ENCODE results near the gene CASP7. TPM values are rescaled to one million over a fixed set of nuclear protein-coding genes. Genes with fewer than 3 reads are reported as not detected.
"Not testable (repeated sequence)": the region's sequence is repeated elsewhere in the genome, so short reads cannot be mapped to it uniquely, and the experiment has no call there.

Gene CASP7
- total RNA-seq, 4 donors from 2014 or later: 13.7 to 29.2 (median 20.1) TPM

- H3K27me3 ChIP-seq: no peaks in the 10 kb centered on the region
- H3K4me1 ChIP-seq: peaks cover 0 to 10% (median 0%) of the 10 kb centered on the region in 3 donors
- TF ChIP-seq EP300 (IDR thresholded peaks at IDR 0.05) (no peak), CTCF (IDR thresholded peaks at IDR 0.05) (no peak), POLR2AphosphoS5 (IDR thresholded peaks at IDR 0.05) (no peak), POLR2A (IDR thresholded peaks at IDR 0.05) (no peak)
- ATAC-seq: no peak
- no peaks in the 10 kb centered on the region for H3K36me3 ChIP-seq
- WGBS, 2 donors (ENCODE audit: low coverage in 1 of 2): 11 to 16% methylated on average over 3 of the region's 3 CpGs
- no peak overlapping the region for H3K27ac ChIP-seq
- H3K4me3 ChIP-seq: no peak overlapping the region
- no peaks in the 10 kb centered on the region for H3K9me3 ChIP-seq
These were observed 31.2 kb upstream of the CASP7 start for GRCh38 chr10:113648478-113648877.

- TF ChIP-seq EP300 (IDR thresholded peaks at IDR 0.05) (no peak), POLR2AphosphoS5 (IDR thresholded peaks at IDR 0.05) (no peak), CTCF (IDR thresholded peaks at IDR 0.05) (no peak), POLR2A (IDR thresholded peaks at IDR 0.05) (no peak)
- Histone ChIP-seq H3K9me3 (no peaks in the 10 kb centered on the region), H3K36me3 (no peaks in the 10 kb centered on the region), H3K27me3 (no peaks in the 10 kb centered on the region), H3K4me1 (peaks cover 0 to 5% (median 0%) of the 10 kb centered on the region in 3 donors), H3K4me3 (no peak overlapping the region), H3K27ac (no peak overlapping the region)
- ATAC-seq: no peak
- WGBS, 2 donors (ENCODE audit: low coverage in 1 of 2): 82% methylated on average over 2 of the region's 2 CpGs; no CpG with 5 or more reads in 1 of the 2 donors
These were observed 29.5 kb upstream of the CASP7 start for GRCh38 chr10:113650172-113650571.

- H3K4me3 ChIP-seq: no peak overlapping the region
- H3K9me3 ChIP-seq: no peaks in the 10 kb centered on the region
- no peak for ATAC-seq
- H3K4me1 ChIP-seq: peaks cover 0 to 5% (median 0%) of the 10 kb centered on the region in 3 donors
- TF ChIP-seq POLR2AphosphoS5 (IDR thresholded peaks at IDR 0.05): no peak
- no peak for TF ChIP-seq POLR2A (IDR thresholded peaks at IDR 0.05)
- TF ChIP-seq EP300 (IDR thresholded peaks at IDR 0.05): no peak
- TF ChIP-seq CTCF (IDR thresholded peaks at IDR 0.05): no peak
- H3K27ac ChIP-seq: no peak overlapping the region
- no peaks in the 10 kb centered on the region for H3K36me3 ChIP-seq
- 69 to 100% methylated on average over 1 to 2 of the region's 2 CpGs for WGBS, 2 donors (ENCODE audit: low coverage in 1 of 2)
- no peaks in the 10 kb centered on the region for H3K27me3 ChIP-seq
These were observed 28.7 kb upstream of the CASP7 start for GRCh38 chr10:113651021-113651420.

- Histone ChIP-seq H3K36me3 (no peaks in the 10 kb centered on the region), H3K4me3 (no peak overlapping the region), H3K9me3 (no peaks in the 10 kb centered on the region), H3K27ac (no peak overlapping the region), H3K27me3 (no peaks in the 10 kb centered on the region), H3K4me1 (peaks cover 0 to 5% (median 0%) of the 10 kb centered on the region in 3 donors)
- TF ChIP-seq CTCF (IDR thresholded peaks at IDR 0.05) (no peak), POLR2A (IDR thresholded peaks at IDR 0.05) (no peak), EP300 (IDR thresholded peaks at IDR 0.05) (no peak), POLR2AphosphoS5 (IDR thresholded peaks at IDR 0.05) (no peak)
- ATAC-seq: no peak
- WGBS, 2 donors (ENCODE audit: low coverage in 1 of 2): 11 to 53% methylated on average over 1 of the region's 1 CpG
These were observed 27.8 kb upstream of the CASP7 start for GRCh38 chr10:113651898-113652297.

DNA sequence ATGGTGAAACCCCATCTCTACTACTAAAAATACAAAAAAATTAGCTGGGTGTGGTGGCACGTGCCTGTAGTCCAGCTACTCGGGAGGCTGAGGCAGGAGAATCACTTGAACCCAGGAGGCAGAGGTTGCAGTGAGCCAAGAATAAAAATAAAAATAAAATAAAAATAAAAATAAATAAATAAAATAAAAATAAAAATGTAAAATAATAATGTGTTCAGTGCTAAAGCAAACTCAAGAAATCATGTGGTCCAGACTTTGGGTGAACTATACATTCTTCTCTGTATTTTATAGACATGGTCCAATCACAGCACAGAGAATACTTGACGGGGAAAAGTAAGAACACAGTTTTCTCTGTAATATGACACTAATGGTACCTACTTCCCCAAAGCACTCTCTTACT, 27.3 kb upstream of the CASP7 start:
- ATAC-seq, H3K9me3 ChIP-seq, H3K27ac ChIP-seq, H3K27me3 ChIP-seq, H3K4me1 ChIP-seq, H3K4me3 ChIP-seq, H3K36me3 ChIP-seq: not testable (repeated sequence)
- 81 to 85% methylated on average over 3 of the region's 3 CpGs for WGBS, 2 donors (ENCODE audit: low coverage in 1 of 2)

Data from gastroesophageal sphincter (tissue), 4 donors.